Measurements from ENCODE around the gene GBA2.
A peak's percentile ranks its signal among the peaks of the same experiment; 100 is the strongest.

- peak in 4 of 6 experiments; percentile 10 to 48 (median 40) for TF ChIP-seq CTCF (IDR thresholded peaks at IDR 0.05)
- TF ChIP-seq POLR2A (IDR thresholded peaks at IDR 0.05): no peak
Observed at GRCh38 chr9:35729700-35730485, 19.1 kb downstream of the GBA2 start.

All from thyroid gland (tissue), 4 donors.